Hepatocyte (in vitro differentiated cells): ENCODE data around the gene ECE1.

Experiments used
- EZH2 ChIP-seq: fragments of 200-600 bp; sonication (generic); IDR thresholded peaks from 2 replicates; pipeline ENCODE4 v1.6.1; 2016; ENCODE audit warnings: antibody characterized with exemption, mild to moderate bottlenecking, borderline replicate concordance
- TF ChIP-seq, protein P1 (sequence below): fragments of 200-600 bp; sonication (generic); IDR thresholded peaks from 2 replicates; pipeline ENCODE4 v1.5.1; 2016; ENCODE audit warnings: antibody characterized with exemption, mild to moderate bottlenecking; ENCODE audit not compliant: poor library complexity

DNA sequence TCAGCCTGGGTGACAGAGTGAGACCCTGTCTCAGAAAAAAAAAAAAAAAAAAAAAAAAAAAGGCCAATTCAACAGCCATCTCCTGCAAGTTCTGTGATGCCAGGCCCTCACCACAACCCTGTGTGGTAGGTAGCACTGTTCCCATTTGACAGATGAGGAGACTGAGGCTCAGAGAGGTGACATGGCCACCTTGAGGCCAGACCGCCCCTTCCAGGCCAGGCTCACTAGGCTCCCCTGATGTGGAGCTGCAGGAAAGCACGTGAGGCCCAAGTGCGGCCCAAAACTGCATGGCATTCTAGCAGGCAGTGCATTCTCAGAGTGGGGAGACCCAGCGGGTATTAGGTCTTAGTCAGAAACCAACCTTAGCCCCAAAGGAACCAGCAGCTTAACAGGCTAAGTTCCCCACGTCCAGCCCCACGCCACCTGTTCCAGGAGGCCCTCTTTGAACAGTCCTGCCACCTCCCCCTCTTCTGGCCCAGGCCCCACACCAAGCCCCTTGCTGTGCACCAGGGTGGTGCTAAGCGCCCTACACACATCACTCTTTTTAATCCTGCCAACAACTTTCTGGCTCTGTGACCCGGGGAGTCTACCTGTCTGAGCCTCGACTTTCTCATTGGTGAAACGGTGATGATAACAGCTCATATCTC is 11.7 kb upstream of the ECE1 start:
- TF ChIP-seq, protein P1, sequence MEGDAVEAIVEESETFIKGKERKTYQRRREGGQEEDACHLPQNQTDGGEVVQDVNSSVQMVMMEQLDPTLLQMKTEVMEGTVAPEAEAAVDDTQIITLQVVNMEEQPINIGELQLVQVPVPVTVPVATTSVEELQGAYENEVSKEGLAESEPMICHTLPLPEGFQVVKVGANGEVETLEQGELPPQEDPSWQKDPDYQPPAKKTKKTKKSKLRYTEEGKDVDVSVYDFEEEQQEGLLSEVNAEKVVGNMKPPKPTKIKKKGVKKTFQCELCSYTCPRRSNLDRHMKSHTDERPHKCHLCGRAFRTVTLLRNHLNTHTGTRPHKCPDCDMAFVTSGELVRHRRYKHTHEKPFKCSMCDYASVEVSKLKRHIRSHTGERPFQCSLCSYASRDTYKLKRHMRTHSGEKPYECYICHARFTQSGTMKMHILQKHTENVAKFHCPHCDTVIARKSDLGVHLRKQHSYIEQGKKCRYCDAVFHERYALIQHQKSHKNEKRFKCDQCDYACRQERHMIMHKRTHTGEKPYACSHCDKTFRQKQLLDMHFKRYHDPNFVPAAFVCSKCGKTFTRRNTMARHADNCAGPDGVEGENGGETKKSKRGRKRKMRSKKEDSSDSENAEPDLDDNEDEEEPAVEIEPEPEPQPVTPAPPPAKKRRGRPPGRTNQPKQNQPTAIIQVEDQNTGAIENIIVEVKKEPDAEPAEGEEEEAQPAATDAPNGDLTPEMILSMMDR: no peak
- TF ChIP-seq EZH2: no peak
